Left renal cortex interstitium (tissue), 4 donors: Measurements from ENCODE around the gene PLA2G4E. TPM values are rescaled to one million over a fixed set of nuclear protein-coding genes. Genes with fewer than 3 reads are reported as not detected.

Experiments used
- DNase-seq, 4 donors: peaks; one replicate each; pipeline ENCODE4 v3.0.0-alpha.2; 2013; ENCODE audit warnings: low read depth in 4 of 4, low spot score in 2 of 4, missing footprints in 1 of 4
- polyA plus RNA-seq, 4 donors: library from polyadenylated mRNA; unstranded; fragments of 120-200 nt; gene quantifications; one replicate each; pipeline ENCODE4 v1.2.1, GENCODE V29; 2013; ENCODE audit not compliant: insufficient read length in 4 of 4

The PLA2G4E gene
- polyA plus RNA-seq, 4 donors = 0.03 TPM; not detected in 3

- no peak for DNase-seq
These were observed 32.2 kb upstream of the PLA2G4E start for GRCh38 chr15:42053010-42053409.

GRCh38 chr15:42050484-42051255, 29.8 kb upstream of the PLA2G4E start:
- DNase-seq = no peak

GRCh38 chr15:42048821-42049200, 28.0 kb upstream of the PLA2G4E start:
- no peak for DNase-seq

- no peak for DNase-seq
These were observed 27.4 kb upstream of the PLA2G4E start for GRCh38 chr15:42048080-42048820.

- no peak for DNase-seq
These were observed 25.8 kb upstream of the PLA2G4E start for GRCh38 chr15:42046597-42046996.

- DNase-seq = no peak
These were observed 24.4 kb upstream of the PLA2G4E start for GRCh38 chr15:42045211-42045615.

GRCh38 chr15:42042602-42043400, 22.0 kb upstream of the PLA2G4E start:
- DNase-seq = no peak

GRCh38 chr15:42038401-42038800, 17.6 kb upstream of the PLA2G4E start:
- DNase-seq = no peak

GRCh38 chr15:42037656-42038055, 16.8 kb upstream of the PLA2G4E start:
- no peak for DNase-seq

GRCh38 chr15:42036966-42037365, 16.1 kb upstream of the PLA2G4E start:
- no peak for DNase-seq

- DNase-seq = no peak
These were observed 15.5 kb upstream of the PLA2G4E start for GRCh38 chr15:42036112-42036905.

GRCh38 chr15:42035435-42035761, 14.6 kb upstream of the PLA2G4E start:
- no peak for DNase-seq

- no peak for DNase-seq
These were observed 14.0 kb upstream of the PLA2G4E start for GRCh38 chr15:42034628-42035434.

- no peak for DNase-seq
These were observed 12.5 kb upstream of the PLA2G4E start for GRCh38 chr15:42033214-42033873.

- no peak for DNase-seq
These were observed 11.8 kb upstream of the PLA2G4E start for GRCh38 chr15:42032376-42033213.

- no peak for DNase-seq
These were observed 10.5 kb upstream of the PLA2G4E start for GRCh38 chr15:42031198-42031915.

GRCh38 chr15:42027521-42027920, 6.7 kb upstream of the PLA2G4E start:
- DNase-seq = no peak

GRCh38 chr15:42024303-42024702, 3.5 kb upstream of the PLA2G4E start:
- no peak for DNase-seq
